ENCODE results near the gene VEGFA.

DNA sequence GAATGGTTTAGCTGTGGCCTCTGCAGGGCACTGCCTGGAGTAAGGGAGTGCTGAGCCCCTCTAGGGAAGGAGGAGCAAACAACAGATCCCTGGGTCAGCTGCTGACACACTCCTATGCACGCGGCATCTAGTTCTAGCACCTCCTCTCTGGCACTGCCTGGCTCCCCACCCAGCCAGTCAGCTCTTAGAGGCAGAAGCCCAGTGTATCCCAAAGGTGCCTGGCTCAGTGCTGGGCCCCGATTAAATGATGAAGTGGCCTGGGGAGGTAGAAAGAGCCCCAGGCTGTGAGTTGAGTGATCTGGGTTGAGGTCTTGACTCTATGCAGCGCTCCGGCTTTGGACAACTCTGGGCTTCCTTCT is 7.6 kb upstream of the VEGFA start:
- TF ChIP-seq POLR2A (IDR thresholded peaks at IDR 0.05; ENCODE audit: control extremely low read depth in 1 of 2, low read depth in 2 of 2, low read length in 2 of 2) (no peak), CBX5 (IDR thresholded peaks at IDR 0.05; ENCODE audit: low read depth, low read length) (no peak), SIN3A (conservative IDR thresholded peaks at IDR 0.05 in 1 of 2, IDR thresholded peaks at IDR 0.05 in 1 of 2; ENCODE audit: low read depth in 1 of 2, low read length in 2 of 2) (no peak), RAD21 (IDR thresholded peaks at IDR 0.05 in 1 of 2, conservative IDR thresholded peaks at IDR 0.05 in 1 of 2; ENCODE audit: low read depth in 2 of 2, low read length in 2 of 2) (no peak), POLR2AphosphoS5 (IDR thresholded peaks at IDR 0.05; ENCODE audit: low read depth, low read length) (no peak), YY1 (IDR thresholded peaks at IDR 0.05; ENCODE audit: low read depth, low read length) (no peak), EZH2 (IDR thresholded peaks at IDR 0.05; ENCODE audit: low read depth, low read length, severe bottlenecking) (no peak), CHD2 (IDR thresholded peaks at IDR 0.05; ENCODE audit: low read length) (no peak)
- TF ChIP-seq, protein P1, sequence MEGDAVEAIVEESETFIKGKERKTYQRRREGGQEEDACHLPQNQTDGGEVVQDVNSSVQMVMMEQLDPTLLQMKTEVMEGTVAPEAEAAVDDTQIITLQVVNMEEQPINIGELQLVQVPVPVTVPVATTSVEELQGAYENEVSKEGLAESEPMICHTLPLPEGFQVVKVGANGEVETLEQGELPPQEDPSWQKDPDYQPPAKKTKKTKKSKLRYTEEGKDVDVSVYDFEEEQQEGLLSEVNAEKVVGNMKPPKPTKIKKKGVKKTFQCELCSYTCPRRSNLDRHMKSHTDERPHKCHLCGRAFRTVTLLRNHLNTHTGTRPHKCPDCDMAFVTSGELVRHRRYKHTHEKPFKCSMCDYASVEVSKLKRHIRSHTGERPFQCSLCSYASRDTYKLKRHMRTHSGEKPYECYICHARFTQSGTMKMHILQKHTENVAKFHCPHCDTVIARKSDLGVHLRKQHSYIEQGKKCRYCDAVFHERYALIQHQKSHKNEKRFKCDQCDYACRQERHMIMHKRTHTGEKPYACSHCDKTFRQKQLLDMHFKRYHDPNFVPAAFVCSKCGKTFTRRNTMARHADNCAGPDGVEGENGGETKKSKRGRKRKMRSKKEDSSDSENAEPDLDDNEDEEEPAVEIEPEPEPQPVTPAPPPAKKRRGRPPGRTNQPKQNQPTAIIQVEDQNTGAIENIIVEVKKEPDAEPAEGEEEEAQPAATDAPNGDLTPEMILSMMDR (IDR thresholded peaks at IDR 0.05; ENCODE audit: control extremely low read depth in 1 of 3, insufficient read depth in 1 of 3, low read depth in 1 of 3, low read length in 3 of 3): no peak
- TF ChIP-seq, protein P2, sequence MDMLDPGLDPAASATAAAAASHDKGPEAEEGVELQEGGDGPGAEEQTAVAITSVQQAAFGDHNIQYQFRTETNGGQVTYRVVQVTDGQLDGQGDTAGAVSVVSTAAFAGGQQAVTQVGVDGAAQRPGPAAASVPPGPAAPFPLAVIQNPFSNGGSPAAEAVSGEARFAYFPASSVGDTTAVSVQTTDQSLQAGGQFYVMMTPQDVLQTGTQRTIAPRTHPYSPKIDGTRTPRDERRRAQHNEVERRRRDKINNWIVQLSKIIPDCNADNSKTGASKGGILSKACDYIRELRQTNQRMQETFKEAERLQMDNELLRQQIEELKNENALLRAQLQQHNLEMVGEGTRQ (IDR thresholded peaks at IDR 0.05; ENCODE audit: low read length): no peak
